ENCODE results near the gene HERC6. TPM values are rescaled to one million over a fixed set of nuclear protein-coding genes. Genes with fewer than 3 reads are reported as not detected.

The HERC6 gene
- total RNA-seq, 2 donors from 2014 or later: 6.2 to 7.3 TPM

DNA sequence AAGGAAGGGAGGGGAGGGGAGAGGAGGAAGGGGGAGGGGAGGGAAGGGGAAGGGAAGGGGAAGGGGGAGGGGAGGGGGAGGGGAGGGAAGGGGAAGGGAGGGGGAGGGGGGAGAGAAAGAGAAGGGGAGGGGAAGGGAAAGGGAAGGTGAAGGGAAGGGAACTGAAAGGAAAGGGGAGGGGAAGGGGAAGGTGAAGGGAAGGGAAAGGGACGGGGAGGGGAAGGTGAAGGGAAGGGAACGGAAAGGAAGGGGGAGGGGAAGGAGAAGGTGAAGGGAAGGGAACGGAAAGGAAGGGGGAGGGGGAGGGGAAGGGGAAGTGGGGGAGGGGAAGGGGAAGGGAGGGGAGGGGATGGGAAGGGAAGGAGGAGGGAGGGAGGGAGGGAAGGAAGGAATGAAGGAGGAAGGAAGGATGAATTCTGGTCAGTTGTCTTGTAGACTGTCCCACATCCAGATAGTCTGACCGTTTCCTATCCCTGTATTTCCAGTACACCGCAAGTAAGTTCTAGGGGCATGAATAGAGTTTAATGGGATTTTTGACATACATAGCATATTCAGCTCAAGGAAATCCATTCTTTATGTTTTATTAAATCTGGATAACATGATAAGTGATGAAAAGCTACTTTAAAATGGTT lies 98.7 kb downstream of the HERC6 start:
- intact Hi-C loops (cut with DNase I): no loop called here
- no peak for DNase-seq (ENCODE audit: low spot score)

DNA sequence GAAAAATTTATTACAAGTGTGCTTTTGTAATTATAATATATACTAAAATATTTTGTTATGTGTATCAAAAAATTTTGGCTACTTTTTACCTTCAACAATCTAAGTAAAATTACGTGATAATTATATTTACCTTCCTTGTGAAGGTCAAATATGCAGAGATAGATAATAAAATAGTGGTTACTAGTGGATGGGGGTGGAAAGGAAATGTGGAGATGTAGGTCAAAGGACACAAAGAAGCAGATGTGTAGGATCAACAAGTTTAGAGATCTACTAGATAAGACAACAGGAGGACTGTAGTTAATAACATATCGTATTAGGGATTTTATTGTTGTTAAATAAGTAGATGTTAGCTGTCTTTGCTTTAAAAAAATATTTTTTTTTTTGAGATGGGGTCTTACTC lies 99.6 kb downstream of the HERC6 start:
- intact Hi-C loops (cut with DNase I): no loop called here
- no peak for DNase-seq (ENCODE audit: low spot score)

DNA sequence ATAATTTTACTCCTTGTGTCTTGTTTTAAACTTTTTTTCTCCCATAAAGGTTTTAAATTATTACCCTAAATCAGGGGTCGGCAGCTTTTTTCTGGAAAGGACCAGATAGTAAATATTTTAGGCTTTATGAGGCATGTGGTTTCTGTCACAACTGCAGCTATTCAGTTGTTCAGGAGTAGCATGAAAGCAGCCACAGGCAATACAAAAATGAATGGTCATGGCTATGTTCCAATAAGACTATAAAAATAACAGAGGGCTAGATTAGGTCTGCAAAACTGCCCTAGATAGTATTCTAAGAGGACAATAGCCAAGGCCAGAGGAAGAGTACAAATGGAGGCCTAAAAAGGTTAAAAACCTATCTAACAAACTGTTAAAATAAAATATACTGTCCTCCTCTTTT lies 102.9 kb downstream of the HERC6 start:
- DNase-seq (ENCODE audit: low spot score): no peak
- intact Hi-C loops (cut with DNase I): no loop called here

- intact Hi-C loops (cut with DNase I): no loop called here
- no peak for DNase-seq (ENCODE audit: low spot score)
Observed at GRCh38 chr4:88489100-88489761, 110.6 kb downstream of the HERC6 start.

Other genes starting within 250 kb of the HERC6 start
- gene ABCG2, start 220.2 kb upstream of the HERC6 start, total RNA-seq: 1 to 10 TPM; 1.6 to 3.4 TPM
- gene PPM1K, start 94.3 kb upstream of the HERC6 start, total RNA-seq: 10 to 100 TPM; 23.8 to 31.6 TPM
- 1 to 10 TPM; 3.7 to 5.7 TPM for gene HERC5, start 78.3 kb downstream of the HERC6 start, total RNA-seq
- gene PYURF, start 144.9 kb downstream of the HERC6 start, total RNA-seq: 10 to 100 TPM; 61.6 to 65.9 TPM
- gene HERC3, start 213.6 kb downstream of the HERC6 start, total RNA-seq: 10 to 100 TPM; 27.1 to 53.6 TPM